ENCODE measurements around the gene IL1R1. TPM values are rescaled to one million over a fixed set of nuclear protein-coding genes. Genes with fewer than 3 reads are reported as not detected.

Gene IL1R1
- total and polyA plus RNA-seq, 11 donors: 10.9 to 49.0 (median 19.6) TPM

DNA sequence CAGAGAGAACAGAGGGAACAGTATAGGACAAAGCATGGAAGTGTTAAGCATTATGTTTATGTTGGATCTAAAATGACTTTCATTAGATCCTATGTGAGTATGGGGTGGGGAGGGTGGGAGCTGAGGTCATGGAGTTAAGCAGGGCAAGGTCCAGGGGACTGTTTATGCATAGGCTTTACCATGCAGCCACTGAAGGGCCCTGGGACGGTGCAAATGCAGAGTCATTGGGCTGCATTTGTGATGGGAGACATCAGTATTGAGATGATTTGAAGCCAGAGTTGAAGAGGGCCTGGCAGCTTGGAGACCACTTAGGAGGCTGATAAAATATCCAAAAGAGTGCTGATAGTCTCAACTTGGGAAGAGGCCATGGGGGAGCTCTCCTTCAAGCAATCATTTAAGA, 66.9 kb downstream of the IL1R1 start:
- H3K36me3 ChIP-seq: no peaks in the 10 kb centered on the region
- H3K9me3 ChIP-seq: peaks cover 0 to 10% (median 1%) of the 10 kb centered on the region in 12 donors
- TF ChIP-seq POLR2A (IDR thresholded peaks at IDR 0.05) (no peak), CTCF (IDR thresholded peaks at IDR 0.05) (no peak)
- H3K4me1 ChIP-seq: no peaks in the 10 kb centered on the region
- H3K27ac ChIP-seq: no peak overlapping the region
- H3K4me3 ChIP-seq: no peak overlapping the region
- peaks cover 0 to 3% (median 0%) of the 10 kb centered on the region in 9 donors for H3K27me3 ChIP-seq
- intact Hi-C loops (cut with DNase I): no loop called here
- ATAC-seq (no peak), DNase-seq (no peak)
- WGBS, 4 donors: 0 to 100% (median 70%) methylated on average over 1 of the region's 1 CpG

DNA sequence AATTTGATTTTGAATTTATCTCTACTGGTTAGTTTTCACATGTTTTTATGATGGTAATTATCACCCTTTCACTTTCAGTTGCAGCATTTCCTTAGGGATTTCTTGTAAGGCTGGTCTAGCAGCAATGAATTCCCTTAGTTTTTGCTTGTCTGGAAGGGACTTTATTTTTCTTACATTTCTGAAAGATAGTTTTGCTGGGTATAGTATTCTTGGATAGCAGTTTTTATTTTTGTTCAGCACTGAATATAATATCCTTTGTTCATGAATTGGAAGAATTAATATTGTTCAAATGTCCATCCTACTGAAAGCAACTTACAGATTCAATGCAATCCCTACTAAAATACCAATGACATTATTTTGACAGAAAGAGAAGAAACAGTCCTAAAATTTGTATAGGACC, 74.5 kb downstream of the IL1R1 start:
- H3K4me3 ChIP-seq: no peak overlapping the region
- peaks cover 0 to 37% (median 24%) of the 10 kb centered on the region in 12 donors for H3K9me3 ChIP-seq
- no peaks in the 10 kb centered on the region for H3K27me3 ChIP-seq
- H3K4me1 ChIP-seq: no peaks in the 10 kb centered on the region
- H3K36me3 ChIP-seq: no peaks in the 10 kb centered on the region
- ATAC-seq: no peak
- no peak overlapping the region for H3K27ac ChIP-seq
- TF ChIP-seq CTCF (IDR thresholded peaks at IDR 0.05) (no peak), POLR2A (IDR thresholded peaks at IDR 0.05) (no peak)
- no peak for DNase-seq
- intact Hi-C loops (cut with DNase I): no loop called here

- Histone ChIP-seq H3K27me3 (no peaks in the 10 kb centered on the region), H3K4me3 (no peak overlapping the region), H3K4me1 (peaks cover 9 to 44% (median 25%) of the 10 kb centered on the region in 12 donors), H3K36me3 (no peaks in the 10 kb centered on the region), H3K9me3 (no peaks in the 10 kb centered on the region), H3K27ac (no peak overlapping the region)
- WGBS, 4 donors: 72 to 97% (median 85%) methylated on average over 8 of the region's 8 CpGs
- TF ChIP-seq CTCF (IDR thresholded peaks at IDR 0.05) (no peak), POLR2A (IDR thresholded peaks at IDR 0.05) (no peak)
- intact Hi-C loops (cut with DNase I): loop anchor here in 1 of 10 donors (2.0 kb wide), 1 partner anchor 38 kb away; the partner anchor contains the start of gene IL1RL2
- ATAC-seq: no peak
- DNase-seq: no peak
Measured at GRCh38 chr2:102224824-102225739, 82.5 kb downstream of the IL1R1 start.

- H3K27me3 ChIP-seq: no peaks in the 10 kb centered on the region
- no peak overlapping the region for H3K4me3 ChIP-seq
- DNase-seq (no peak), ATAC-seq (no peak)
- H3K27ac ChIP-seq: peak overlapping the region in 10 of 12 donors; percentile 80 to 93 (median 88)
- WGBS, 4 donors: 91 to 95% (median 94%) methylated on average over 6 of the region's 6 CpGs
- no peaks in the 10 kb centered on the region for H3K9me3 ChIP-seq
- TF ChIP-seq POLR2A (IDR thresholded peaks at IDR 0.05): no peak
- no peak for TF ChIP-seq CTCF (IDR thresholded peaks at IDR 0.05)
- H3K4me1 ChIP-seq: peaks cover 9 to 44% (median 25%) of the 10 kb centered on the region in 12 donors
- H3K36me3 ChIP-seq: no peaks in the 10 kb centered on the region
- intact Hi-C loops (cut with DNase I): no loop called here
Measured at GRCh38 chr2:102226171-102226570, 83.6 kb downstream of the IL1R1 start.
